Stimulated activated CD8-positive, alpha-beta memory T cell treated with anti-CD3 and anti-CD28 coated beads, Interleukin-15, amount 100 ng/mL, for 48 hours (primary cell): ENCODE results near the gene PIK3CD.
A peak's percentile ranks its signal among the peaks of the same experiment; 100 is the strongest.
"Not testable (repeated sequence)": the region's sequence is repeated elsewhere in the genome, so short reads cannot be mapped to it uniquely, and the experiment has no call there.

ENCODE experiments used
- DNase-seq, 2 donors: peaks; one replicate each; pipeline ENCODE4 v3.0.0-alpha.2; 2020; ENCODE audit warnings: low read depth in 2 of 2

Gene PIK3CD

GRCh38 chr1:9654051-9654833 lies 2.7 kb downstream of the PIK3CD start:
- peak in 1 of 2 donors; percentile 47 for DNase-seq

DNA sequence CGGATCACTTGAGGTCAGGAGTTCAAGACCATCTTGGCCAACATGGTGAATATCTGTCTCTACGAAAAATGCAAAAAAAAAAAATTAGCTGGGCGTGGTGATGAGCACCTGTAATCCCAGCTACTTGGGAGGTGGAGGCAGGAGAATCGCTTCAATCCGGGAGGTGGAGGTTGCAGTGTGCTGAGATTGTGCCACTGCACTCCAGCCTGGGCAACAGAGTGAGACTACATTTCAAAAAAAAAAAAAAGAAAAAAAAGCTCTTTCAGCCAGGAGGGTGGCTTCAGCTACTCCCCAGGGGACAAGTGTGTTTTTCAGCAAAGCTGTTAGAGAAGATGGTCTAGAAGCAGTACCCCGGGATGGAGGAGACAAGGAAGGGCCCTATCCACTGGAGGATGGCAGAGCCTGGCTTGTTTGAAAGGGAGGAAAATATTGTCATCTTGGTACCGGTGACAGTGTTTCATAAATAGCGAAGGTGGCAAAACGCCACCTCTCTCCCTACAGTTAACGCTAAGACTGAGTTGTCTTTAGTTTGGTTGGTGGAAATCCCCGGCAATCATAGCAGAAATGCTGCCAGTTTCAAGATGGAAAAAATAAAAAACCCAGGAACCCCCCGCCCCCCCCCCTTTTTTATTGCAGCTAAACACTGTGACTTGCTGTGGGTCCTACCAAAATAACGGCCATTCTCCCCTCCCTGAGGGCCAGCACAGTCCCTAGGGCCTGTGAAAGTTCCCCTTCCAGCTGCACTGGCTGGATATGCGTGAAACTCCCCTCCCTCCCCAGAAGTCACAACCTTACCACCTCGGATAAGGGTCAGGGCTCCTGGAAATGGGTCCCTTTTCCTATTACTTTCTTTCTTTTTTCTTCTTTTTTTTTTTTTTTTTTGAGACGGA lies 3.5 kb downstream of the PIK3CD start:
- peak; percentile 37 to 46 for DNase-seq

DNA sequence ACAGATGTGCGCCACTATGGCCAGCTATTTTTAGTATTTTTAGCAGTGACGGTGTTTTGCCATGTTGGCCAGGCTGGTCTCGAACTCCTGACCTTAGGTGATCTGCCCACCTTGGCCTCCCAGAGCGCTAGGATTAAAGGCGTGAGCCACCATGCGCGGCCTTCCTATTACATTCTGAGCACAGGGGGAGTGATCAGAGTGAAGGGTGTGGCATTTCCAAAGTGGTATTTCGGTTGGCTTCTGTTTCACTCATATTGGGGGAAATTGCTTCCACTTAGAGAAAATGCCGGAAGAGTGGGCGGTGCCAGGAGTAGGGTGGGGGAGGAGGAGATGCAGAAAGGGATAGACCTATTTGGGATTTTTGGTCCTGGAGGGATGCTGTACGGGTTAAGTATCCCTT lies 4.3 kb downstream of the PIK3CD start:
- no peak for DNase-seq

GRCh38 chr1:9657521-9658032 lies 6.0 kb downstream of the PIK3CD start:
- DNase-seq: peak; percentile 34 to 36

DNA sequence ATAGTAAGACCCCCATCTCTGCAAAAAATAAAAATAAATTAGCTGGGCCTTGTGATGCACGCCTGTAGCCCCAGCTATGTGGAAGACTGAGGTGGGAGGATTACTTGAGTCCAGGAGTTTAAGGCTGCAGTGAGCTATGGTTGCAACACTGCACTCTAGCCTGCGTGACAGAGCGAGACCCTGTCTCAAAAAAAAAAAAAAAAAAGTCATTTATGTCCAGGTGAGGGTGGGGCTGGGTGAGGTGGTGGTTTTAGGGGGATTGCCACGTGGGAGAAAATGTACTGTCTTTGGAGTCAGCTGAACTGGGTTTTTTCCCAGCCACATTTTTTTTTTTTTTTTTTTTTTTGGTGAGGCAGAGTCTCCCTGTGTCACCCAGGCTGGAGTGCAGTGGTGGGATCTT lies 6.7 kb downstream of the PIK3CD start:
- DNase-seq: no peak

GRCh38 chr1:9659328-9659727 lies 7.8 kb downstream of the PIK3CD start:
- no peak for DNase-seq

DNA sequence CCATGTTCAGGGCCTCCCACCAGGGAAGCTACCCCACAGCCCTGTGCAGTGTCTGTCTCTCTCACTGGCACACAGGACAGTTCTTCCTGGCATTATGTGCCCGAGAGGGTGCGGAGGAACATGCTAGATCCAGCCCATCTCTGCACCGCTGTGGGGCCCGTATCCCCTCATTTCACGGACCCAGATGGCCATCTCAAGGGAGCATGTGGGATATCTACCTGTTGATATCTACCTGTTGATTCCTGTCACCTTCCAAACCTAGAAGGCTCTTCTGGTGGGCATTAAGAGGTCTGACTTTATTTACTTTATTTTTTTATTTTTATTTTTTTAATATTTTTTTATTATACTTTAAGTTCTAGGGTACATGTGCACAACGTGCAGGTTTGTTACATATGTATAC lies 11.7 kb downstream of the PIK3CD start:
- DNase-seq: no peak

DNA sequence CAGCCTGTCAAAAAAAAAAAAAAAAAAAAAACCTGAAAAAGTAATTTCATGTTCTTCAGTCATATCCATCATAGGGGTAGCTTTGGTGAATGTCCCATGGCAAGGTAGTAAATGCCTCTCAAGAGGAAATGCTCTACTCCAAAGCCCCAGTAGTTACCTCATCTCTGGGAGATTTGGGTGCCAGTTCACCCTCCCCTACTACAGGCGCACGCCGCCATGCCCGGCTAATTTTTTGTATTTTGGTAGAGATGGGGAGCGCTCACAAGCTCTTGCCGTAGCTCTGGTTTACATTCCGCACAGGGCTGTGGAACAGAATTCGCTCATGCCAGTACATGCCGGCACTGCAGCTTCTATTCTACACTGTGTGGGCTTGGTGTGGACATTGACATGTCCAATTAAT lies 13.7 kb downstream of the PIK3CD start:
- no peak for DNase-seq

- no peak for DNase-seq
Measured at GRCh38 chr1:9668080-9668479, 16.5 kb downstream of the PIK3CD start.

GRCh38 chr1:9670085-9670484 lies 18.6 kb downstream of the PIK3CD start:
- no peak for DNase-seq

DNA sequence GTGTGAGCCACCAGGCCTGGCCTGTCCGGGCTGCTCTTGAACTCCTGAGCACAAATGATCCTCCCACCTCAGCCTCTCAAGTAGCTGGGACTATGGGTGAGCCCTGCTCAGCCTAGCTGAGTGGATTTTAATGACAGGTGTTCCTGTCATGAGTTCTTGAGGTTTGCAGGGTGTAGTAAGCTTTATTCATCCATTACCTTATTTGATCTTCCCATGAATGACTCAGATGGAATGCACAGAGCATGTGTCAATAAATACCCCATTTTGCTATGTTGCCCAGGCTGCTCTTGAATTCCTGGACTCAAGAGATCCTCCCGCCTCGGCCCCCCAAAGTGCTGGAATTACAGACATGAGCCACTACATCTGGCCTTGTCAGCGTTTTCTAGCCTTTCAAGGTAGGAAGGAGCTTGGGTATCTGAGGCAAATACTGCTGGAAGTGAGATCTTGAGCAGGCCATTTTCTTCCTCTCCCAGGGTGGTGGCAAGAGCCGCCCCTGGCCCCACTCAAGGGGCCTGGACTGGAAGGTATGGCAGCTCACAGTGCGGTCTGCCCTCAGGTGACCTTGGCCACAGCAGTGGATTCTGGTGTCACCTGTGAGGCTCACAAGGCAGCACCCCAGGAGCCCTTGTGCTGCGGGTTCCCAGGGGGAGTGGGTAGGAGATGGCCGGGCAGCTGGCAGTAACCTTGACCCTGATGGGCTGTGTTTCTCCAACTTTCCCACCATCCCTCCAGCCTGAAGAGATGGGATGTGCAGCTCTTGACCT lies 20.0 kb downstream of the PIK3CD start:
- DNase-seq: no peak

- no peak for DNase-seq
Measured at GRCh38 chr1:9672444-9672843, 20.9 kb downstream of the PIK3CD start.

DNA sequence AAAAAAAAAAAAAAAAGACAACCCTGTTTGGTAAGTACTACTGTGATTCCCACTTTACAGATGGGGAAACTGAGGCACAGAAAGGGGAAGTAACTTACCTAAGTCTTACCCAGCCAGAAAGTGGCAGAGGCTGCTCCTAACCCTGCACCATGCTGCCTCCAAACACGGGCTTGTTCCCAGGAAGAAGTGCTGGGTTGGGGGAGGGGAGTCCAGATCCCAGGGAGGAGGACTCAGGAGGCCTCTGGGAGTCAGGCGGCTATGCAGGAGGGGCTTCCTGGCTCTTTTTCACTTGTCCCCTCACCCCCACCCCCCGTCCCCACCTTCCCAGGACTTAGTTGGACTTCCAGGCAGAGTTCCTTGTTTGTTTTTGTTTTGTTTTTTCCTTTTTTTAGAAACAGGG lies 23.9 kb downstream of the PIK3CD start:
- DNase-seq: no peak

DNA sequence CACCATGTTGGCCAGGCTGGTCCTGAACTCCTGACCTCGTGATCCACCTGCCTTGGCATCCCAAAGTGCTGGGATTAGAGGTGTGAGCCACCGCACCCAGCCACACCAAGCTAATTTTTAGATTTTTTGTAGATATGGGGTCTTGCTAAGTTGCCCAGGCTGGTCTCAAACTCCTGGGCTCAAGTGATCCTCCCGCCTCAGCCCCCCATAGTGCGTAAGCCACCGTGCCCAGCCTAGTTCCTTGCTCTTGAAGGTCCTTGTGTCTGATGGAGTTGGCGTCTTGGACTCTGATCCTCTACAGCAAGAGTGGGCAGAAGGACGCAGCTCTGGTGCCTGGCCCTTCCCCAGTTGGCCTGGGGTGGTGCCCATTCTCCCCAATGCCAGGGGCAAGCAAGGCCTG lies 24.6 kb downstream of the PIK3CD start:
- DNase-seq: not testable (repeated sequence)

DNA sequence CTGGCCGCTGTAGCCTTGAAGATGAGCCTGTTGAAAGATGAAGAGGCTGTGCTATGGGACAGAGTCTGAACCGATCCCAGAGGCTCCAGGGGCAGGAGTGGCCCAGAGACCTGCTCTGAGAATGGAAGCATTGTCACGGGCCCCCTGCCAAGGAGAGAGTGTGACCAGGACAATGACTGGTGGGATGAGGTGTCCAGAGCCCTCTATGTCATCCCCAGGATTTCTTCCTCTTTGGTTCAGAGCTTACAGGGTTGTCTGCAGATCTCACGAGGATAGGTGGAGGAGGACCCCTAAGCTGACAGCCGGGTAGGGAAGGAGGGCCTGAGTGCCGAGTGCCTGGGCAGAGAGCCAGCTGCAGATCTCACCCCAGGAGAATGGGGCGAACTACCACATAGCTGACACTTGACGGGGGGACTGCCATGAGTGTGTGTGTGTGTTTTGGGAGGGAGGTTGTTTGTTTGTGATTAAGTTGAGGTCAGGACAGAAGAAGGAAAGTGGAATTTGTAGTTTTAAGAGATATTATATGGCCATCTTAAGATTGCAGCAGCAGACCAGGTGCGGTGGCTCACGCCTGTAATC lies 25.4 kb downstream of the PIK3CD start:
- DNase-seq: no peak

- DNase-seq: no peak
Measured at GRCh38 chr1:9680091-9680490, 28.6 kb downstream of the PIK3CD start.

DNA sequence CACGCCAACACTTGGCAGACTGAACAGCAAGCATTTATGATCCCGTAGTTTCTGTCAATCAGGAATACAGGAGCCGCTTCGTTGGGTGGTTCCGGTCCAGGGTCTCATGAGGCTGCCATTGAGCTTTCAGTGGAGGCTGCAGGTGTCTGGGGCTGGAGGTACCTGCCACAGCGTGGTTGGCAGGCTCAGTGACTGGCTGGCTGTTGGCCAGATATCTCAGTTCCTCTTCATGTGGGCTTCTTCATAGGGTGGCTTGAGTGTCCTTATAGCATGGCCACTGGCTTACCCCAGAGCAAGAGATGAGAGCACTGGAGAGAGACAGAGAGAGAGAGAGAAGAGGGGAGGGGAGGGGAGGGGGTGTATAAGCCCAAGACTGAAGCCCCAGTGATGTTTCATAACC lies 29.3 kb downstream of the PIK3CD start:
- DNase-seq: no peak

DNA sequence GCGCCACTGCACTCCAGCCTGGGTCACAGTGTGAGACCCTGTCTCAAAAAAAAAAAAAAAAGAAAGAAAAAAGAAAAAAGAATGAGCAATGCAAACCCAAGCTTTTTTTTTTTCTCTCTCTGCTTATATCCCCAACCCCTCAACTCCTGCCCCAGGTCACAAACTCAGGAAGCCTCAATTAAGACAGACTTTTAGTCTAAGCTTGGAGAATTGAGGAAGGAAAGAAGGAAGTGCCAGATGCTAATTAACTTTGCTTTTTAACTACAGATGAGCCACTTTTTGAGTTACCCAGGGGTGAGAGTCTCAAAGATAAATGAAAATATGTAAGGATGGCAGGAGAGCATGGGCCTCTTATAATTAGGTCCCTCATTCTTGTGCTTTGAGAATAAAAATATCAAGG lies 33.3 kb downstream of the PIK3CD start:
- no peak for DNase-seq

- peak; percentile 76 to 82 for DNase-seq
Measured at GRCh38 chr1:9687120-9687873, 35.8 kb downstream of the PIK3CD start.

- DNase-seq: no peak
Measured at GRCh38 chr1:9687874-9688582, 36.5 kb downstream of the PIK3CD start.
